Liver (tissue), 3 donors: ENCODE data around the gene FOXD2.

Source experiments
- ATF3 ChIP-seq: IDR thresholded peaks from 2 replicates; pipeline ENCODE4 v1.6.1; 2016; ENCODE audit warnings: antibody characterized with exemption
- CTCF ChIP-seq: fragments of 150-350 bp; IDR thresholded peaks from 2 replicates; pipeline ENCODE4 v1.5.1; 2017; ENCODE audit warnings: improper control_type of control experiment, low read depth, low read length; ENCODE audit not compliant: missing input control
- EGR1 ChIP-seq, 2 donors: IDR thresholded peaks; 2 replicates each; pipeline ENCODE4 v1.6.1; 2016 to 2018; ENCODE audit warnings: antibody characterized with exemption in 2 of 2, low read depth in 2 of 2
- GABPA ChIP-seq, 2 donors: IDR thresholded peaks in 1 of 2; conservative IDR thresholded peaks in 1 of 2; 2 replicates each; pipeline ENCODE4 v1.6.1; 2016; ENCODE audit warnings: antibody characterized with exemption in 2 of 2, mild to moderate bottlenecking in 1 of 2, moderate library complexity in 1 of 2
- HNF4A ChIP-seq, 2 donors: conservative IDR thresholded peaks; 2 replicates each; pipeline ENCODE4 v1.6.1; 2016; ENCODE audit warnings: antibody characterized with exemption in 2 of 2, mild to moderate bottlenecking in 2 of 2
- HNF4G ChIP-seq: IDR thresholded peaks from 2 replicates; pipeline ENCODE4 v1.6.1; 2016; ENCODE audit warnings: antibody characterized with exemption
- MAX ChIP-seq: IDR thresholded peaks from 2 replicates; pipeline ENCODE4 v1.6.1; 2016; ENCODE audit warnings: antibody characterized with exemption
- RAD21 ChIP-seq, 2 donors: IDR thresholded peaks; 2 replicates each; pipeline ENCODE4 v1.6.1; 2016; ENCODE audit warnings: antibody characterized with exemption in 2 of 2, mild to moderate bottlenecking in 2 of 2
- REST ChIP-seq: IDR thresholded peaks from 2 replicates; pipeline ENCODE4 v1.6.1; 2016; ENCODE audit warnings: antibody characterized with exemption, mild to moderate bottlenecking
- RXRA ChIP-seq, 2 donors: IDR thresholded peaks; 2 replicates each; pipeline ENCODE4 v1.6.1; 2017 to 2018; ENCODE audit warnings: antibody characterized with exemption in 2 of 2, mild to moderate bottlenecking in 1 of 2
- SP1 ChIP-seq: IDR thresholded peaks from 2 replicates; pipeline ENCODE4 v1.6.1; 2018; ENCODE audit warnings: antibody characterized with exemption, mild to moderate bottlenecking
- TAF1 ChIP-seq: conservative IDR thresholded peaks from 2 replicates; pipeline ENCODE4 v1.6.1; 2016; ENCODE audit warnings: antibody characterized with exemption, mild to moderate bottlenecking
- YY1 ChIP-seq: IDR thresholded peaks from 2 replicates; pipeline ENCODE4 v1.6.1; 2016; ENCODE audit warnings: antibody characterized with exemption, mild to moderate bottlenecking
- ZBTB33 ChIP-seq: IDR thresholded peaks from 2 replicates; pipeline ENCODE4 v1.6.1; 2016; ENCODE audit warnings: antibody characterized with exemption
- donor health status: healthy.
- donor health status: healthy.

- TF ChIP-seq CTCF, result no peak
- TF ChIP-seq MAX, result no peak
- TF ChIP-seq REST, result no peak
- no peak for TF ChIP-seq SP1
- no peak for TF ChIP-seq RAD21 (IDR thresholded peaks at IDR 0.05)
- no peak for TF ChIP-seq TAF1
- no peak for TF ChIP-seq ATF3
- no peak for TF ChIP-seq RXRA (IDR thresholded peaks at IDR 0.05)
- no peak for TF ChIP-seq HNF4G
- TF ChIP-seq EGR1 (IDR thresholded peaks at IDR 0.05; ENCODE audit: low read depth in 2 of 2), result no peak
- TF ChIP-seq YY1, result no peak
- TF ChIP-seq ZBTB33, result no peak
- TF ChIP-seq GABPA (IDR thresholded peaks at IDR 0.05 in 1 of 2, conservative IDR thresholded peaks at IDR 0.05 in 1 of 2), result no peak
- no peak for TF ChIP-seq HNF4A (conservative IDR thresholded peaks at IDR 0.05)
Measured at GRCh38 chr1:47465605-47466004, 27.8 kb downstream of the FOXD2 start.
